WTC11 (cell line): Measurements from ENCODE around the gene FRAT2.

Source experiments
- ZNF317 ChIP-seq: sonication (generic); formaldehyde crosslinking; IDR thresholded peaks from 2 replicates; pipeline ENCODE4 v1.8.1; 2023; ENCODE audit warnings: low read depth, mild to moderate bottlenecking, moderate library complexity, missing genetic modification reagents, borderline replicate concordance
- TF ChIP-seq, protein P1 (sequence below): fragments of 200-600 bp; IDR thresholded peaks from 2 replicates; pipeline ENCODE4 v1.8.0; 2022; ENCODE audit warnings: antibody characterized with exemption

DNA sequence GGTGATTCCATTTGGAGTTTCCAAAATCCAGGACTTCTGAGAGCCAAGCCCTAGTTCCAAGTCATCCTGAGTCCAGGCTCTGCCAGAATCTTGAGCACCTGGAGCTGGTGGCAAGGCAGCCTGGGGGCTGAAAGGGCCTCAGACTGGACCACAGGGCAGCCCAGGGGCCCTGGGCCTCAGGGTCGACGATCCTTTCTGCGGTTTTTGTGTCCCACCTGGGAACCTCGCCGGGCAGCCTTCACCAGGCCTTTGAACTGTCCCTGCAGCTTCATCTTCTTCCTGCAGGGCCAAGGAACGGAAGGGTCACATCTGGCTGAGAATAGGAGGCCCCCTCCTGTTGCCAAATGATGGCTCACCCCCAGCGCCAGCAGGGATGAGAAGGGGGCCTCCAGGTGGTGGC lies 22.4 kb upstream of the FRAT2 start:
- TF ChIP-seq, protein P1, sequence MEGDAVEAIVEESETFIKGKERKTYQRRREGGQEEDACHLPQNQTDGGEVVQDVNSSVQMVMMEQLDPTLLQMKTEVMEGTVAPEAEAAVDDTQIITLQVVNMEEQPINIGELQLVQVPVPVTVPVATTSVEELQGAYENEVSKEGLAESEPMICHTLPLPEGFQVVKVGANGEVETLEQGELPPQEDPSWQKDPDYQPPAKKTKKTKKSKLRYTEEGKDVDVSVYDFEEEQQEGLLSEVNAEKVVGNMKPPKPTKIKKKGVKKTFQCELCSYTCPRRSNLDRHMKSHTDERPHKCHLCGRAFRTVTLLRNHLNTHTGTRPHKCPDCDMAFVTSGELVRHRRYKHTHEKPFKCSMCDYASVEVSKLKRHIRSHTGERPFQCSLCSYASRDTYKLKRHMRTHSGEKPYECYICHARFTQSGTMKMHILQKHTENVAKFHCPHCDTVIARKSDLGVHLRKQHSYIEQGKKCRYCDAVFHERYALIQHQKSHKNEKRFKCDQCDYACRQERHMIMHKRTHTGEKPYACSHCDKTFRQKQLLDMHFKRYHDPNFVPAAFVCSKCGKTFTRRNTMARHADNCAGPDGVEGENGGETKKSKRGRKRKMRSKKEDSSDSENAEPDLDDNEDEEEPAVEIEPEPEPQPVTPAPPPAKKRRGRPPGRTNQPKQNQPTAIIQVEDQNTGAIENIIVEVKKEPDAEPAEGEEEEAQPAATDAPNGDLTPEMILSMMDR, result no peak
- no peak for TF ChIP-seq ZNF317
